Measurements from ENCODE around the gene EPGN.

The EPGN gene

GRCh38 chr4:74344031-74344430, 35.8 kb downstream of the EPGN start:
- DNase-seq: no peak

GRCh38 chr4:74353858-74354257, 45.6 kb downstream of the EPGN start:
- DNase-seq: no peak

GRCh38 chr4:74357965-74358364, 49.7 kb downstream of the EPGN start:
- DNase-seq: no peak

GRCh38 chr4:74361671-74362070, 53.4 kb downstream of the EPGN start:
- DNase-seq: no peak

GRCh38 chr4:74362347-74362746, 54.1 kb downstream of the EPGN start:
- DNase-seq: no peak

- no peak for DNase-seq
Observed at GRCh38 chr4:74364256-74364651, 56.0 kb downstream of the EPGN start.

- no peak for DNase-seq
Observed at GRCh38 chr4:74364652-74365491, 56.6 kb downstream of the EPGN start, which contains the start of gene EREG. TSS of gene EREG (plus strand) at chr4:74365145. CDS start at chr4:74365309, 164 bp downstream.

- DNase-seq: no peak
Observed at GRCh38 chr4:74365761-74366160, 57.5 kb downstream of the EPGN start.

Data from activated gamma-delta T cell (primary cell).